Transverse colon (tissue), 4 donors: Measurements from ENCODE around the gene POMGNT2.

Source experiments
- CTCF ChIP-seq, 5 experiments: fragments of 200-600 bp in 3 of 5; fragments of 450-650 bp in 2 of 5; sonication (generic) in 3 of 5; IDR thresholded peaks; 1 replicate in 2 of 5; 2 replicates in 3 of 5; pipeline ENCODE4 v1.5.1; 2016 to 2017; ENCODE audit warnings: antibody characterized with exemption in 5 of 5, inconsistent platforms in 3 of 5, mild to moderate bottlenecking in 2 of 5, moderate library complexity in 1 of 5
- EP300 ChIP-seq: sonication (generic); formaldehyde crosslinking; IDR thresholded peaks from one replicate; pipeline ENCODE4 v1.6.1; 2017; ENCODE audit warnings: antibody characterized with exemption, low read depth
- POLR2A ChIP-seq: fragments of 450-650 bp; IDR thresholded peaks from one replicate; pipeline ENCODE4 v1.6.1; 2016; ENCODE audit warnings: antibody characterized with exemption, mild to moderate bottlenecking, moderate library complexity
- POLR2AphosphoS5 ChIP-seq, 3 donors: sonication (generic); formaldehyde crosslinking; IDR thresholded peaks; one replicate each; pipeline ENCODE4 v1.6.1; 2016; ENCODE audit warnings: antibody characterized with exemption in 3 of 3

DNA sequence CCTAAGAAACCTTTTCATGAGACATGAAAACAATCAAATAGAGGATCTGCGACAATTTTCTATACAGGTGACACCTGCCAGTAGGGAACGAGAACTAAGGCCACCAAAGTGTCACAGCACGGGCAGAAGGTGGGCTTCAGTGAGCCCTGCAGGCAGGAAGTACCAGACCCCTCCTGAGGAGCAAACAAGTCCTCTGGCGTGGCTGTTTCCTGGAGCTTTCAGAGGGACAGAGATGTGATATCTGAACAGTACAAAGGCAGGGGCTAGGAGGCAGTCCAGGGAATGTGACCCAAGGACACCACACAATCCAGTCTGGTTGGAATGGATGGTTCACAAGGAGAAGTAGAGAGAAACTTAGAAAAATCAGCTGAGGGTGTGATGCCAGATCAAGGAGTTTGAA lies 16.8 kb downstream of the POMGNT2 start:
- no peak for TF ChIP-seq POLR2A
- TF ChIP-seq CTCF (IDR thresholded peaks at IDR 0.05), result no peak
- TF ChIP-seq POLR2AphosphoS5 (IDR thresholded peaks at IDR 0.05), result no peak
- no peak for TF ChIP-seq EP300
